GM23248 (cell line): ENCODE results near the gene OR10T2. TPM values are rescaled to one million over a fixed set of nuclear protein-coding genes. Genes with fewer than 3 reads are reported as not detected.

Source experiments
- DNase-seq: peaks from one replicate; pipeline ENCODE4 v3.0.0-alpha.2; 2015
- H2AFZ ChIP-seq: fragments of 200-600 bp; sonication (generic); 2 replicates; pipeline ENCODE4 v1.6.1; 2016; ENCODE audit warnings: antibody characterized with exemption
- H3F3A ChIP-seq: fragments of 200-600 bp; sonication (generic); 2 replicates; pipeline ENCODE4 v1.6.1; 2016; ENCODE audit warnings: mild to moderate bottlenecking, antibody characterized with exemption, mixed run types; ENCODE audit not compliant: insufficient read depth
- H3K27ac ChIP-seq: fragments of 200-600 bp; sonication (generic); 2 replicates; pipeline ENCODE4 v1.5.1; 2016; ENCODE audit warnings: mild to moderate bottlenecking
- H3K27me3 ChIP-seq: fragments of 200-600 bp; sonication (generic); replicated peaks from 2 replicates; pipeline ENCODE4 v1.6.1; 2016; ENCODE audit warnings: mild to moderate bottlenecking; ENCODE audit not compliant: insufficient read depth
- H3K36me3 ChIP-seq: fragments of 200-600 bp; sonication (generic); 2 replicates; pipeline ENCODE4 v1.6.1; 2016; ENCODE audit warnings: low read depth, mild to moderate bottlenecking
- H3K4me1 ChIP-seq: fragments of 200-600 bp; sonication (generic); 2 replicates; pipeline ENCODE4 v1.6.1; 2016; ENCODE audit warnings: mild to moderate bottlenecking; ENCODE audit not compliant: insufficient read depth
- H3K4me2 ChIP-seq: fragments of 200-600 bp; sonication (generic); one replicate; pipeline ENCODE4 v1.6.1; 2016; ENCODE audit warnings: mild to moderate bottlenecking; ENCODE audit not compliant: unreplicated experiment
- H3K4me3 ChIP-seq: fragments of 200-600 bp; sonication (generic); 2 replicates; pipeline ENCODE4 v1.5.1; 2016; ENCODE audit warnings: mild to moderate bottlenecking
- H3K79me2 ChIP-seq: fragments of 200-600 bp; sonication (generic); 2 replicates; pipeline ENCODE4 v1.6.1; 2016; ENCODE audit warnings: mild to moderate bottlenecking; ENCODE audit not compliant: insufficient read depth
- H3K9ac ChIP-seq: fragments of 200-600 bp; sonication (generic); 2 replicates; pipeline ENCODE4 v1.6.1; 2016; ENCODE audit warnings: mild to moderate bottlenecking
- H3K9me2 ChIP-seq: fragments of 200-600 bp; sonication (generic); 2 replicates; pipeline ENCODE4 v1.6.1; 2016; ENCODE audit warnings: mixed run types, mild to moderate bottlenecking, moderate library complexity; ENCODE audit not compliant: insufficient read depth
- H3K9me3 ChIP-seq: fragments of 200-600 bp; sonication (generic); one replicate; pipeline ENCODE4 v1.6.1; 2017; ENCODE audit warnings: low read depth
- H4K20me1 ChIP-seq: fragments of 200-600 bp; sonication (generic); 2 replicates; pipeline ENCODE4 v1.6.0; 2016; ENCODE audit not compliant: insufficient read depth
- EZH2 ChIP-seq: fragments of 200-600 bp; sonication (generic); IDR thresholded peaks from 2 replicates; pipeline ENCODE4 v1.6.1; 2018; ENCODE audit warnings: antibody characterized with exemption, mild to moderate bottlenecking; ENCODE audit not compliant: insufficient read depth, poor library complexity, severe bottlenecking
- EZH2phosphoT487 ChIP-seq: fragments of 200-600 bp; sonication (generic); IDR thresholded peaks from 2 replicates; pipeline ENCODE4 v1.6.1; 2018; ENCODE audit warnings: antibody characterized with exemption, moderate library complexity, mild to moderate bottlenecking, low read depth; ENCODE audit not compliant: insufficient read depth
- WGBS, 2 experiments: methylation state at CpG; one replicate each; pipeline ENCODE4 v1.1.6; 2015 to 2017; ENCODE audit warnings: low lambda C conversion rate in 2 of 2, low coverage in 1 of 2; ENCODE audit errors: missing lambda C conversion rate in 2 of 2; 5-methylcytosine and 5-hydroxymethylcytosine counted together
- in situ Hi-C: fragments of 300-500 bp; cut with MboI; formaldehyde crosslinking; loops from 2 replicates; pipeline ENCODE4 v1.15.0; 2020
- polyA plus RNA-seq: library from polyadenylated mRNA; unstranded; fragments of >200 nt; fragmentation: Nextera tagmentation; extraction: Ambion mirVana; gene quantifications from 2 replicates; pipeline ENCODE4 v1.2.1, GENCODE V29; 2016
- total RNA-seq: library from RNA; depleted of rRNA; stranded (reverse); fragments of >200 nt; shearing (Covaris generic); gene quantifications from 2 replicates; pipeline ENCODE4 v1.2.3, GENCODE V29; 2014

The OR10T2 gene
- total and polyA plus RNA-seq, 2 experiments from 2014 or later, result not detected

GRCh38 chr1:158400871-158401270, 1.6 kb upstream of the OR10T2 start:
- Histone ChIP-seq H2AFZ (no peak overlapping the region), H4K20me1 (no peaks in the 10 kb centered on the region), H3K9ac (no peak overlapping the region), H3K27ac (no peak overlapping the region), H3K27me3 (no peaks in the 10 kb centered on the region), H3K79me2 (no peaks in the 10 kb centered on the region), H3K9me3 (no peaks in the 10 kb centered on the region), H3K4me3 (no peak overlapping the region), H3K36me3 (no peaks in the 10 kb centered on the region), H3F3A (no peaks in the 10 kb centered on the region), H3K4me2 (no peak overlapping the region), H3K4me1 (no peaks in the 10 kb centered on the region), H3K9me2 (no peaks in the 10 kb centered on the region)
- DNase-seq, result no peak
- TF ChIP-seq EZH2phosphoT487 (no peak), EZH2 (no peak)
- in situ Hi-C loops, result no loop called here
- 19 to 22% methylated on average over 3 of the region's 3 CpGs for WGBS, 2 experiments

- TF ChIP-seq EZH2phosphoT487 (no peak), EZH2 (no peak)
- DNase-seq, result no peak
- H2AFZ ChIP-seq, result no peak overlapping the region
- H3K9me2 ChIP-seq, result no peaks in the 10 kb centered on the region
- 25 to 30% methylated on average over 3 of the region's 3 CpGs for WGBS, 2 experiments
- H3K27ac ChIP-seq, result no peak overlapping the region
- no peaks in the 10 kb centered on the region for H3K79me2 ChIP-seq
- no peaks in the 10 kb centered on the region for H3K27me3 ChIP-seq
- H3F3A ChIP-seq, result no peaks in the 10 kb centered on the region
- H3K36me3 ChIP-seq, result no peaks in the 10 kb centered on the region
- no peaks in the 10 kb centered on the region for H4K20me1 ChIP-seq
- H3K4me2 ChIP-seq, result no peak overlapping the region
- no peaks in the 10 kb centered on the region for H3K4me1 ChIP-seq
- in situ Hi-C loops, result no loop called here
- H3K9ac ChIP-seq, result no peak overlapping the region
- H3K4me3 ChIP-seq, result no peak overlapping the region
- no peaks in the 10 kb centered on the region for H3K9me3 ChIP-seq
Measured at GRCh38 chr1:158396646-158397045, 2.6 kb downstream of the OR10T2 start.

- no peaks in the 10 kb centered on the region for H3K27me3 ChIP-seq
- no peaks in the 10 kb centered on the region for H3K9me2 ChIP-seq
- TF ChIP-seq EZH2 (no peak), EZH2phosphoT487 (no peak)
- H3K36me3 ChIP-seq, result no peaks in the 10 kb centered on the region
- no peaks in the 10 kb centered on the region for H4K20me1 ChIP-seq
- no peaks in the 10 kb centered on the region for H3K4me1 ChIP-seq
- in situ Hi-C loops, result no loop called here
- no peaks in the 10 kb centered on the region for H3F3A ChIP-seq
- H3K4me3 ChIP-seq, result no peak overlapping the region
- H3K9ac ChIP-seq, result no peak overlapping the region
- no peak overlapping the region for H2AFZ ChIP-seq
- no peaks in the 10 kb centered on the region for H3K79me2 ChIP-seq
- H3K27ac ChIP-seq, result no peak overlapping the region
- H3K9me3 ChIP-seq, result no peaks in the 10 kb centered on the region
- 25 to 34% methylated on average over 5 of the region's 5 CpGs for WGBS, 2 experiments
- no peak overlapping the region for H3K4me2 ChIP-seq
- no peak for DNase-seq
Measured at GRCh38 chr1:158393476-158393875, 5.8 kb downstream of the OR10T2 start.

- H3K9me3 ChIP-seq, result no peaks in the 10 kb centered on the region
- no peaks in the 10 kb centered on the region for H3K79me2 ChIP-seq
- no peak overlapping the region for H3K9ac ChIP-seq
- H3K4me3 ChIP-seq, result no peak overlapping the region
- H3K4me2 ChIP-seq, result no peak overlapping the region
- H3K36me3 ChIP-seq, result no peaks in the 10 kb centered on the region
- H4K20me1 ChIP-seq, result no peaks in the 10 kb centered on the region
- H3K4me1 ChIP-seq, result no peaks in the 10 kb centered on the region
- no peaks in the 10 kb centered on the region for H3K27me3 ChIP-seq
- no peaks in the 10 kb centered on the region for H3K9me2 ChIP-seq
- TF ChIP-seq EZH2 (no peak), EZH2phosphoT487 (no peak)
- in situ Hi-C loops, result no loop called here
- no peak for DNase-seq
- no peaks in the 10 kb centered on the region for H3F3A ChIP-seq
- H3K27ac ChIP-seq, result no peak overlapping the region
- H2AFZ ChIP-seq, result no peak overlapping the region
Measured at GRCh38 chr1:158391099-158391498, 8.2 kb downstream of the OR10T2 start.

GRCh38 chr1:158390331-158390730, 8.9 kb downstream of the OR10T2 start:
- TF ChIP-seq EZH2 (no peak), EZH2phosphoT487 (no peak)
- Histone ChIP-seq H3K9me3 (no peaks in the 10 kb centered on the region), H3K27ac (no peak overlapping the region), H3F3A (no peaks in the 10 kb centered on the region), H3K79me2 (no peaks in the 10 kb centered on the region), H2AFZ (no peak overlapping the region), H3K9ac (no peak overlapping the region), H4K20me1 (no peaks in the 10 kb centered on the region), H3K4me1 (no peaks in the 10 kb centered on the region), H3K4me3 (no peak overlapping the region), H3K4me2 (no peak overlapping the region), H3K27me3 (no peaks in the 10 kb centered on the region), H3K9me2 (no peaks in the 10 kb centered on the region), H3K36me3 (no peaks in the 10 kb centered on the region)
- in situ Hi-C loops, result no loop called here
- DNase-seq, result no peak
- 0 to 3% methylated on average over 1 of the region's 1 CpG for WGBS, 2 experiments
